Left cardiac atrium (tissue), 4 donors: ENCODE data around the gene CMPK1. TPM values are rescaled to one million over a fixed set of nuclear protein-coding genes. Genes with fewer than 3 reads are reported as not detected.
"Not testable (repeated sequence)": the region's sequence is repeated elsewhere in the genome, so short reads cannot be mapped to it uniquely, and the experiment has no call there.

Experiments used
- ATAC-seq, 2 donors: fragments of 200-7000 bp; cut with Tn5 transposase; one replicate each; pipeline ENCODE4 v1.9.1; 2020; ENCODE audit warnings: mild to moderate bottlenecking in 2 of 2, moderate library complexity in 2 of 2
- DNase-seq: peaks from one replicate; pipeline ENCODE4 v3.0.0-alpha.2; 2020
- intact Hi-C, 2 donors: fragments of 100-400 bp; cut with DNase I; formaldehyde crosslinking; loops; one replicate each; pipeline versions ENCODE4 v1.14.1 to v1.15.1; 2022 to 2023
- long read RNA-seq: library from polyadenylated mRNA; unstranded; transcript quantifications from one replicate; pipeline ENCODE4 v2.0.0, GENCODE V29; 2021
- total RNA-seq, 2 donors: library from RNA; stranded (reverse); fragmentation: NEBNext Ultra II Directional; extraction: Animal tissue kit (Norgen Biotek cat#: 25700); gene quantifications; one replicate each; pipeline ENCODE4 v1.2.1, GENCODE V29; 2021
- donor health status: DM: no; HTN: yes; CAD: no.
- donor health status: DM: no; HTN: yes; CAD: no; lungs with severe emphysema.
- donor health status: DM: yes; HTN: yes; CAD: no.
- donor health status: Dilated cardiomyopathy.

Gene CMPK1, protein sequence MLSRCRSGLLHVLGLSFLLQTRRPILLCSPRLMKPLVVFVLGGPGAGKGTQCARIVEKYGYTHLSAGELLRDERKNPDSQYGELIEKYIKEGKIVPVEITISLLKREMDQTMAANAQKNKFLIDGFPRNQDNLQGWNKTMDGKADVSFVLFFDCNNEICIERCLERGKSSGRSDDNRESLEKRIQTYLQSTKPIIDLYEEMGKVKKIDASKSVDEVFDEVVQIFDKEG
- total RNA-seq = 10 to 100 TPM; 77.9 to 92.7 TPM
- long read RNA-seq, transcript CMPK1-203 (6 exons, 2,930 nt) = major isoform, 122 of 129 reads
- long read RNA-seq, partial matches to known transcripts = 3 of 129 reads
- long read RNA-seq, other reads (novel, unspliced or antisense) = 2 of 129 reads

DNA sequence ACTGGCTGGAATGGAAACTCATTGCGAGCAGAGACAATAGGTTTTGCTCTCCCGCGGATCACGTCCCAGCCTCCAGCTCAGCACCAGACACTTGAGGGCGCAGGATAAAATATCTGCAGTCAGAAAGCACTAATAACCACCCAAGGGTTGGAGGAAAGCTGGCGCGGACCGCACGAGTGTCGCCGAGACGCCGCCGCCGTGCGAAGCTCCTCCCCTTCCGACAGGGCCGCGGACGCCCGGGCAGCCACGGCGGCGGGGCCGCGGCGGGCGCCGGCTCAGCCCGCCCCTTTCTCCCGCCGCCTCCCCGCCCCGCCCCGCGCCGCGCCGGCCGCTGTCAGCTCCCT is at the start of gene CMPK1:
TSS of gene CMPK1 (plus strand) at position 213 of the 344 bp plus-strand sequence. CDS start 156 bp downstream, outside the sequence.
- intact Hi-C loops = no loop called here

DNA sequence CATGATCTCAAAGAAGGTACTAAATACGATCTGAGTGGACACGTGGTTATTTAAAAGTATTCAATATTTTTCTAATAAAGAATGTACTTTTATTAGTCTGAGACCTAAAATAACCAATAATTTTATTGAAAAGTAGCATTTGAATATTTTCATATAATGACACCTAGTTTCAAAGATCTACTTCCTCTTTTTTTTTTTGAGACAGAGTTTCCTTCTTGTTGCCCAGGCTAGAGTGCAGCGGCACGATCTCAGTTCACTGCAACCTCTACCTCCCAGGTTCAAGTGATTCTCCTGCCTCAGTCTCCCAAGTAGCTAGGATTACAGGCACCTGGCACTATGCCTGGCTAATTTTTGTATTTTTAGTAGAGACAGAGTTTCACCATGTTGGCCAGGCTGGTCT is 45.5 kb upstream of the CMPK1 start:
- intact Hi-C loops, ATAC-seq, DNase-seq: not testable (repeated sequence)

More for the DNA sequence above, at the start of gene CMPK1:
- ATAC-seq = peak; percentile 88 to 90
- DNase-seq = peak; percentile 92

DNA sequence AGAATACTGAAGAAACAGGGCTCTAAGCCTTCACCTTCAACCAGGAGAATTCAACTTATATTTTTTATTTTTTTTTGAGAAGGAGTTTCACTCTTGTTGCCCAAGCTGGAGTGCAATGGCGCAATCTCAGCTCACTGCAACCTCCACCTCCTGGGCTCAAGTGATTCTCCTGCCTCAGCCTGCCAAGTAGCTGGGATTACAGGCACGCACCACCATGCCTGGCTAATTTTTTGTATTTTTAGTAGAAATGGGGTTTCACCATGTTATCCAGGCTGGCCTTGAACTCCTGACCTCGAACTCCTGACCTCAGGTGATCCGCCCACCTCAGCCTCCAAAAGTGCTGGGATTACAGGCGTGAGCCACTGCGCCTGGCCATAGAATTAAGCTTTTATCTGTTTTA is 38.7 kb upstream of the CMPK1 start:
- DNase-seq, intact Hi-C loops, ATAC-seq: not testable (repeated sequence)

DNA sequence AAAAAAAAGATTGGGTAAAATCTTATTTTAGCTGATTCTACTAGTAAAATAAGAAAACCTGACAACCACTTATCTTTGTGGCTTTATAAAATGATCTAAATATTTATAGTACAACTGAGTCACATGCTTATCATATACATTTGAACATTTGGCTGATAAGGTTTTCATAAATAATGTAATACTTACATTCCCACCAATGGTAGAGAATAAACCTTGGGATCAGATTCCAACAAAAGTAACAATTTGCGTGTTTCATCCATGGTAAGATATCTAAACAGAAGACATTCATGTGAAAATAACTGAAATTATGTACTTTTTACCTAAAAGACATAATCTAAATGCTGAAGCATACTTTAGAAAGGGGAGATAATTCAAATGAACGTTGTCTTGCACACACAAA is 38.0 kb upstream of the CMPK1 start:
- DNase-seq (no peak), ATAC-seq (no peak)
- intact Hi-C loops = no loop called here

DNA sequence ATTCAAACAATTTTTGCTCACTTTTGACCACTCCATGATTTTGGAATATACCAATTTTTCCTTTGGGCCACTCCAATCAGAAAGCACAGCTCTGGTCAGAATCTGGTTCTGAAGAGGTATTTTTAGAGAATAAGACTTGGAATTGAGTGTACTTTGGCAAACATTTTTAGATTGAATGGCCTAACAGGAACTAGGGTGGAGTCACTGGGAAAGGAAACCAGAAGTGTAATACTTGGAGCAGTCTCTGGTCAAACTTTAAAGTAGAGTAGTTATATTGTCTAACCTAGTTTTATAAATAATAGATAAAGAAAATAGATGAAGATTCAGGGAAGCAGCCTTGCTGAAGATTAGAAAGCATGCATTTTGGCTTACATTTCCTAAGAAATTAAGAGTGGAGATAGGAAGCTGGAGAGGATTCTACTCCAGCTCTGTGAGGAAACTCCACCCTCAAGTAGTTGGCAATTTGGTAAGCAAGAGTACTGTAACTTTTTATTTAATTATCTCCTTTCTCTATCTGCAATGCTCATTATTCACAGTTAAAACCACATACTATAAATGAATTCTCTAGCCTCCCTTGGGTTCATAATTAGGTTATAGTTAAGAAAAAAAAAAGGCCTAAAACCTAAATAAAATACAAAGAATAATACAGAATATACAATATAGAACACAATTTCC is 35.4 kb upstream of the CMPK1 start:
- DNase-seq = no peak
- peak in 1 of 2 donors; percentile 76 for ATAC-seq
- intact Hi-C loops = no loop called here

DNA sequence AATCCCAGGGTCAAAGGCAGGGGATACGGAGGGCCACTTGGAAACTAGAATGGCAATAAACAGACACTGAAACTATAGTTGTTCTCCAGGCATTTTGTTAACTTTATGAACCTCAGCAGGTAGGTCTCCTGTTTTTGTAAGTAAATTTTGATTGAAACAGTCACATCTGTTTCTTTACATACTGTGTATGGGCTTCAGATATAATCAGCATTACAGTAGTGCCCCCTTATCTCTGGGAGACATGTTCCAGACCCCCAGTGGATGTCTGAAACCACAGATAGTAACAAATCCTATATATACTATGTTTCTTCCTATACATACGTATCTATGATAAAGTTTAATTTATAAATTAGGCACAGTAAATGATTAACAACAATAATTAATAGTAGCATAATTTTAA is 31.1 kb upstream of the CMPK1 start:
- intact Hi-C loops = no loop called here
- no peak for ATAC-seq
- DNase-seq = no peak

DNA sequence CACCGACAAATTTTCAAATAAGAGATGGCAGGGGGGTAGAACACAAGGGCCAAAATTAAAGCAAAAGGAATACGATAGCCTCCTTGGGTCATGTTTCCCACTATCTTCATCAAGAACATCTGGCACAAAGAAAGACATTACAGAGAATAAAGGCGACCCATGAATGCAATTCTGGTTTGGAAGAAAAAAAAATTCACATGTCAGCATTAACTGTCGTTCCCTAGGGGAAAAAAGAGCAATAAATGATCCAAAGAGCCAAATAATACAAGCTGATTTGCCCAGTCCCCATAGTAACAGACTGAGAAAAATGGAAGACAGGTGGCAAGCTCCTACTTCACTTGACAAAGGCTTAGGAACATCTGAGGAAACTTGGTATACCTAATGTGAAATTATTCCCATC is 24.2 kb upstream of the CMPK1 start:
- DNase-seq = no peak
- no peak for ATAC-seq
- intact Hi-C loops = no loop called here

DNA sequence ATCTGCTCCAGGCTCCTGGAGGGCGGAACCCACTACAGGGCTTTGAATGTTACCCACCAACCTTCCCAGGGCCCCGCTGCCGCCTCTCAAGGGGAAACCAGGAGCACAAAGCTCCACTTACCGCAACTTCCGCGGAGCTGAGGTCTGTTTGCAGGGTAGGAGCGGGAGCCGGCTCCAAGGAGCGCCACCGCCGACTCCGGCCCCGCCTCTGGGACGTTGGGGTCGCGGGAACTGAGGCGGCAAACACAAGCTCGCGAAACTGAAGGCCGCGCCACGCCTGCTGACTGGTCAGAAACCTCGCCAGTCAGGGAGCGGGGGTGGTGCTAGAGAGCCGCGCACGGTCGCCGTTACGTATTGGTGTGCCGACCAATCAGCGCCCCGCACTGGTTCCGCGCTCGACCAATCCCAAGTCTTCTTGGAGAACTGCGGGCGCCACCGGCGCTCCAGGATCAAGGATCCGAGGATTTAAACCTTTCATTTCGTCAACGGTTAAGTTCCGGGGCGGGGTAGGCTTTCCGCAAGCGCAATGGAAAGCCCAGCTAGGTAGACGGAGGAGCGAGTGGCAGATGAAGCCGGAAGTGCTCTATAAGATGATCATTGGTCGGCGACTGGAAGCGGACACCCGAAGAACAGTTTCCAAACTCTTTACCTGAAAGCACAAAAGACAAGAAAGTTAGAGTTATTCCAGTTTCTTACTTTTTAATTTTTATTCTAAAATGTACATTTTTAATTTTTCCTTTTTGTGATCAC is 19.5 kb upstream of the CMPK1 start, which contains the start of gene STIL:
TSS of gene STIL (minus strand) at position 233 of the 750 bp plus-strand sequence. CDS start 3,828 bp downstream, outside the sequence.
- intact Hi-C loops = no loop called here
- peak; percentile 99 for DNase-seq
- ATAC-seq = peak; percentile 100

DNA sequence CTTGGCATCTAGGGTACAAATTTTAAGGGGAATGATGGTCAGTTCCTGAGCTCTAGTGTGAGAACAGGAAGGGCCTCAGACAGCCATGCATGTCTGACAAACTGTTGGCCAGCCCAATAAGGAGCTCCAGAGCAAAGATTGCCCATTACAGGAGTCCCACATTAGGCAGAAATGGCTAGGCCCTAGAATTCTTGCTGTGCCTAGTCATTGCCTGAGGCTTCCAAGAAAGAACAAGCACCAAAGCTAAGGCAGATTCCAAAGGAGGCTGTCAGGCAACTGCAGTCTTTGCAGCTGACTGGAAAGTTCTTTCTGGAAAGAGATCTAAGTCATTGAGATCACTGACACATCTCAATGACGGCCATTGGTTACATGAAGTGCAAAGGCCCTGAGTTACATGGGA is 15.7 kb upstream of the CMPK1 start:
- no peak for ATAC-seq
- DNase-seq = no peak
- intact Hi-C loops = no loop called here

DNA sequence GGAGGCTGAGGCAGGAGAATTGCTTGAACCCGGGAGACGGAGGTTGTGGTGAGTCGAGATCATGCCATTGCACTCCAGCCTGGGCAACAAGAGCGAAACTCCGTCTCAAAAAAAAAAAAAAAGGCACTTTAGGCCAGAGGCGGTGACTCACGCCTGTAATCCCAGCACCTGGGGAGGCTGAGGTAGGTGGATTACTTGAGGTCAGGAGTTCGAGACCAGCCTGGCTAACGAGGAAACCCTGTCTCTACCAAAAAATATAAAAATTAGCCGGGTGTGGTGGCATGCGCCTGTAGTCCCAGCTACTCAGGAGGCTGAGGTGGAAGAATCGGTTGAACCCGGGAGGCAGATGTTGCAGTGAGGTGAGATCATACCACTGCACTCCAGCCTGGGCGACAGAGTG is 13.6 kb upstream of the CMPK1 start:
- DNase-seq, intact Hi-C loops, ATAC-seq: not testable (repeated sequence)

DNA sequence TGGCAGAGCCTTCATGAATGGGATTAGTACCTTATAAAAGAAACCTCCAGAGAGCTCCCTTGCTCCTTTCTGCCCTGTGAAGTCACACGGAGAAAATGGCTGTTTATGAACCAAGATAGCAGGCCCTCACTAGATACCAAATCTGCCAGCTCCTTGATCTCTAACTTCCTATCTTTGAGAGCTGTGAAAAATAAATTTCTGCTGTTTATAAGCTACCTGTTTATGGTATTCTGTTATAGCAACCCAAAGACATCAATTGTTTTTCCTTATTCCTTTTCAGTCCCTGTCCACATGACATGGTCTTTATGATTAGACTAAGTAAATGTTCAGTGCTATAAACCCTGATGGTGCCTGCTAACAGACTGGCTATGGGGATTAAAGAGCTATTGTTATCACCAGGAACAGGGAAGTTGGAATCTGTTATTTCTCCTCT is 10.0 kb upstream of the CMPK1 start:
- intact Hi-C loops = no loop called here
- DNase-seq (no peak), ATAC-seq (no peak)

DNA sequence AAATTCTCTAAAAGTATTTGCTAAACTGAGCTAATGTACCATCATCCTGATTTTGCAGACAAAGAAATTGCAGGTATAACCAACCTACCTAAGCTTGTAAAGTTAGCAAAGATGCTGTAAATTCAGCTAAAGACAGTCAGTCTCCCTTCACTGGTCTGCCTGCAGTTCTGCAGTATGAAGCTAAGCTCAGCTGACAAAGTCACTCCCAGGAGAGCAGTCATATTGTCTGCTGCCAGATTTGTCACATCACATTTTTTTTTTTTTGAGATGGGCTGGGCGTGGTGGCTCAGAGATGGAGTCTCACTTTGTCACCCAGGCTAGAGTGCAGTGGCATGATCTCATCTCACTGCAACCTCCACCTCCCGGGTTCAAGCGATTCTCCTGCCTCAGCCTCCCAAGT is 8.9 kb upstream of the CMPK1 start:
- DNase-seq (no peak), ATAC-seq (no peak)
- intact Hi-C loops = no loop called here

DNA sequence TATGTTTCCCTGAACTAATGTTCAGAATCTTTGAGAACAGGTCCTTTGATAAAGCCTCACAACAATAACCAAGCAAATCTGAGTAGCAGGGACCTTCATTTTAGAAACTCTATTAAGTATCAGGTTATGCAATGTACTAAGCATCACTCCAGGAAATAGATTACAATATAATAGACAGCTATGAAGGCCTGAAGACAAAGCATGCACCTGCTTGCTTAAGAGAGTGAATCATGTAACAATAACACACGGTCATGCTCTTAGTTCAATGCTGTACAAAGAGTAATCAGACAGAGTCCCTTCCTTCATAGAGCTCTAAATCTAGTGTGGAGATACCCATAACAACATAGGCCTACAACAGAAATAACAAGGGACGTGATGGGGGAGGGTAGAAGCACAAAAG is 8.1 kb upstream of the CMPK1 start:
- intact Hi-C loops = no loop called here
- DNase-seq = no peak
- no peak for ATAC-seq

DNA sequence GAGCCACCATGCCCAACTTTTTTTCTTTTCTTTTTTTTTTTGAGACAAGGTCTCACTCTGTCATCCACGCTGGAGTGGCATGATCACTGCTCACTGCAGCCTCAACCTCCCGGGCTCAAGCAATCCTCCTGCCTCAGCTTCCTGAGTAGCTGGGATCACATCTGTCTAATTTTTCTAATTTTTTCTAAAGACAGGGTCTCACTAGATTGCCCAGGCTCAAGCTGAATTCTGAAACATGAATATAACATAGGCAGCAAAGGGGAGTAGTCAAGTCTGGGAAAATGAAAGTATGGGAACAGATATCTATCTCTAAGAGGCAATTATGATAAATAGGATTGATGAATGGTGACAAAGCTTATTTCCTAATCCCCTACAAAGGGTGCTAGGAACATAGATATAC is 7.3 kb upstream of the CMPK1 start:
- ATAC-seq (no peak), DNase-seq (no peak)
- intact Hi-C loops = no loop called here

DNA sequence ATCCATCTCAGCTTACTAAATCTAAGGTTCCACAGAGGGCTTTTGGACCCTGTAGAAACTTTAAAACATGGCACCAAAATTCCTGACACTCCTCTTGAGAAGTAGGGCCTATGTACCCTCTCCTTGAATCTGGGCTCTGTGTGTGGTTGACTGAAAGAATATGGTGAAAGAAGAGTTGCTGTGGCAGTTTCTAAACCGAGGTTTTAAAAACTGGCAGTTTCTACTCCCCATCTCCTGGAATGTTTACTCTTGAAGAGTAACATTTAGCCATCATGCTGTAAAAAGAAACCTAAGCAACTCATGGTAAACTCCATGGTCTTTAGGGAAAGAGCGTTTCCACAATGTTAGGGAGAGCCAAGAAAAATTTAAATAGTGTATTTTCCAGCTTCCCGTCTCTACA is 4.6 kb upstream of the CMPK1 start:
- DNase-seq (no peak), ATAC-seq (no peak)
- intact Hi-C loops = no loop called here

DNA sequence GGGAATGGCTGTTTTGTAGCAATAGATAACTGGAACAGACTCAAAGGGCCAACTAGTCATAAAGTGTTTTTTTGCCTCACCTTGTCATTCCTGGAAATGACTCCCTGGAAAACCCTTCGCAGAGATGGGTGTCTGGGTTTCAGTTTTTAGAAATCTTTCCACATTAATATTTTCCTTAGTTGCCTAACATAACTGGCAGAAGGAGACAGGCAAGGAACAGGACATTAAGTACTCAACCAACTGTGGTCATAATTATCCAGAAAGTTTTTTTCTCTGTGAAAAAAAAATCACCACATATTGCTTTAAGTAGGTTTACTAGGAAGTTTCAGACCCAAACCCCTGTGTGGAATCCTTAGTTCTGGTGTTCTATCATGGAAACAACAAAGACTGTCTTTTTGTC is 3.4 kb upstream of the CMPK1 start:
- intact Hi-C loops = no loop called here
- DNase-seq (no peak), ATAC-seq (no peak)

DNA sequence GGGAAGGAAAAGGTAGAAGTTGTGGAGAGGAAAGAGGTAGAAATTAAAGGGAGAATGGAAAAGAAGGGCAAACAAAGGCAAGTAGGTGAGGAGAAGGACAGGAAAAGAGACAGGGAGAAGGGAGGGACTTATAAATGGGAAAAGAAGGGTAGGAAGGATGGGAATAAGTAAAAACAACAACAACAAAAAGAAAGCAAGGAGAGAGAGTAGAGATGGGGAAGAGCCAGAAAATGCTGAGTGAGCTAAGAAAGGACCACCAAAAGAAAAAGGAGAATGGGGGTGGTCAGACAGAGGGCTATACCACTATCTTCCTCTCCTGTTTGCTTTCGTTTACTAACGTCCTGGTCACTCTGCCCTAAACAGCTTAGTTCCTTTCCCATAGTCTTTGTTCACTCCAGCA is 1.7 kb upstream of the CMPK1 start:
- intact Hi-C loops = no loop called here
- no peak for ATAC-seq
- DNase-seq = no peak

DNA sequence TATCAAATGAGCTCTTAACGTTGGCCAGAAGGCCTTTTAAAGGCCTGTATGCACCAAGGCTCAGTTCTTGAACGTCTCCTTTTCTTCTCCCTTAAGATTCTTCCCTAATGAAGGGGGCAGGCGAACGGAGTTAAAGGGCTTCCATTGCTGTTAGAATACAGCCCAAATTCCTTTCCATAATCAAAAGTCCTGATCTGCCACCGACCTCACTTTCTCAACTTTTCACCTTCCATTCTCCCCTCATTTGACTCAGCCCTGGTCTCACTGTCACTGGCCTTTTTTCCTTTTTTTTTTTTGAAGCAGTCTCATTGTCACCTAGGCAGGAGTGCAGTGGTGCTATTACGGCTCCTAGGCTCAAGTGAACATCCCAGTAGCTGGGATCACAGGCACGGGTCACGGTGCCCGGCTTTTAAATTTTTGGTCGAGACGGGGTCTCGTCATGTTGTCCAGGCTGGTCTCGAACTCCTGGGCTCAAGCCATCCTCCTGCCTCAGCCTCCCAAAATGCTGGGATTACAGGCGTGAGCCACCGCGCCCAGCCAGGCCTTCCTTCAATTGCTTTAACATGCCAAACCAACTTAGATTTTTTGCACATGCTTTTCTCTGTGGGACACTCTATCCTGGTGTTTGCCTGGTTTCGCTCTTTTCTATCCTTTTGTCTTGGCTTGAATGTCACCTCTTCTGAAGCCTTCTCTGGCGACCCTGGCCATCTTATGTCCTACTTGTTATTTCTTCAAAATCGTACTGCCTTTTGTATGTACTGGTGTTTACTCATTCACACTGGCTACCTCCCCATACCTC is 612 bp upstream of the CMPK1 start:
- DNase-seq = no peak
- ATAC-seq = no peak
- intact Hi-C loops = no loop called here
